ENCODE measurements around the gene SGO1.

Gene SGO1

GRCh38 chr3:20186600-20187004, 596 bp upstream of the SGO1 start:
- Histone ChIP-seq H3K4me2 (ENCODE audit: low read length) (peak overlapping the region; percentile 87), H2AFZ (ENCODE audit: low read depth, low read length) (peak overlapping the region; percentile 49; the same call in 1 of the 2 replicates), H4K20me1 (ENCODE audit: insufficient read depth, low read length) (no peaks in the 10 kb centered on the region), H3K4me3 (ENCODE audit: low read length) (peak overlapping the region; percentile 81), H3K9ac (ENCODE audit: low read length) (peak overlapping the region; percentile 74), H3K36me3 (replicated peaks; ENCODE audit: low read depth, low read length) (peaks cover 19% of the 10 kb centered on the region), H3K79me2 (ENCODE audit: low read length) (peaks cover 33% of the 10 kb centered on the region), H3K27ac (ENCODE audit: low read length) (peak overlapping the region; percentile 83), H3K4me1 (ENCODE audit: low read length) (peaks cover 17% of the 10 kb centered on the region), H3K27me3 (ENCODE audit: low read depth, low read length) (no peaks in the 10 kb centered on the region), H3K9me3 (ENCODE audit: insufficient read depth, low read length) (no peaks in the 10 kb centered on the region)
- no peak for TF ChIP-seq CTCF (IDR thresholded peaks at IDR 0.05; ENCODE audit: low read depth, low read length)
- TF ChIP-seq EZH2phosphoT487 (IDR thresholded peaks at IDR 0.05; ENCODE audit: low read depth), result no peak

GRCh38 chr3:20185331-20185678, 701 bp downstream of the SGO1 start:
- H2AFZ ChIP-seq (ENCODE audit: low read depth, low read length), result peak overlapping the region; percentile 79
- H3K9me3 ChIP-seq (ENCODE audit: insufficient read depth, low read length), result no peaks in the 10 kb centered on the region
- H3K4me1 ChIP-seq (ENCODE audit: low read length), result peaks cover 17% of the 10 kb centered on the region
- TF ChIP-seq EZH2phosphoT487 (IDR thresholded peaks at IDR 0.05; ENCODE audit: low read depth) (no peak), CTCF (IDR thresholded peaks at IDR 0.05; ENCODE audit: low read depth, low read length) (no peak)
- H4K20me1 ChIP-seq (ENCODE audit: insufficient read depth, low read length), result no peaks in the 10 kb centered on the region
- H3K36me3 ChIP-seq (replicated peaks; ENCODE audit: low read depth, low read length), result peaks cover 27% of the 10 kb centered on the region
- H3K27me3 ChIP-seq (ENCODE audit: low read depth, low read length), result no peaks in the 10 kb centered on the region
- peak overlapping the region; percentile 93 for H3K4me3 ChIP-seq (ENCODE audit: low read length)
- peaks cover 33% of the 10 kb centered on the region for H3K79me2 ChIP-seq (ENCODE audit: low read length)
- peak overlapping the region; percentile 98 for H3K9ac ChIP-seq (ENCODE audit: low read length)
- H3K4me2 ChIP-seq (ENCODE audit: low read length), result peak overlapping the region; percentile 93
- peak overlapping the region; percentile 97 for H3K27ac ChIP-seq (ENCODE audit: low read length)

GRCh38 chr3:20182206-20182605, 3.8 kb downstream of the SGO1 start:
- Histone ChIP-seq H4K20me1 (ENCODE audit: insufficient read depth, low read length) (no peaks in the 10 kb centered on the region), H3K27me3 (ENCODE audit: low read depth, low read length) (no peaks in the 10 kb centered on the region), H3K27ac (ENCODE audit: low read length) (no peak overlapping the region), H3K4me2 (ENCODE audit: low read length) (no peak overlapping the region), H3K36me3 (replicated peaks; ENCODE audit: low read depth, low read length) (peaks cover 54% of the 10 kb centered on the region), H3K9me3 (ENCODE audit: insufficient read depth, low read length) (no peaks in the 10 kb centered on the region), H3K79me2 (ENCODE audit: low read length) (peaks cover 33% of the 10 kb centered on the region), H3K4me1 (ENCODE audit: low read length) (peaks cover 12% of the 10 kb centered on the region), H3K9ac (ENCODE audit: low read length) (no peak overlapping the region), H2AFZ (ENCODE audit: low read depth, low read length) (no peak overlapping the region), H3K4me3 (ENCODE audit: low read length) (no peak overlapping the region)
- TF ChIP-seq EZH2phosphoT487 (IDR thresholded peaks at IDR 0.05; ENCODE audit: low read depth) (no peak), CTCF (IDR thresholded peaks at IDR 0.05; ENCODE audit: low read depth, low read length) (no peak)

GRCh38 chr3:20181276-20181675, 4.7 kb downstream of the SGO1 start:
- no peak overlapping the region for H3K27ac ChIP-seq (ENCODE audit: low read length)
- H3K9ac ChIP-seq (ENCODE audit: low read length), result no peak overlapping the region
- H3K27me3 ChIP-seq (ENCODE audit: low read depth, low read length), result no peaks in the 10 kb centered on the region
- H3K9me3 ChIP-seq (ENCODE audit: insufficient read depth, low read length), result no peaks in the 10 kb centered on the region
- H3K79me2 ChIP-seq (ENCODE audit: low read length), result peaks cover 33% of the 10 kb centered on the region
- H4K20me1 ChIP-seq (ENCODE audit: insufficient read depth, low read length), result no peaks in the 10 kb centered on the region
- no peak for TF ChIP-seq EZH2phosphoT487 (IDR thresholded peaks at IDR 0.05; ENCODE audit: low read depth)
- no peak for TF ChIP-seq CTCF (IDR thresholded peaks at IDR 0.05; ENCODE audit: low read depth, low read length)
- peaks cover 8% of the 10 kb centered on the region; the same call in 1 of the 2 replicates for H3K4me1 ChIP-seq (ENCODE audit: low read length)
- H2AFZ ChIP-seq (ENCODE audit: low read depth, low read length), result no peak overlapping the region
- H3K4me2 ChIP-seq (ENCODE audit: low read length), result no peak overlapping the region
- no peak overlapping the region for H3K4me3 ChIP-seq (ENCODE audit: low read length)
- H3K36me3 ChIP-seq (replicated peaks; ENCODE audit: low read depth, low read length), result peaks cover 60% of the 10 kb centered on the region
